ENCODE results near the gene EXD3.

DNA sequence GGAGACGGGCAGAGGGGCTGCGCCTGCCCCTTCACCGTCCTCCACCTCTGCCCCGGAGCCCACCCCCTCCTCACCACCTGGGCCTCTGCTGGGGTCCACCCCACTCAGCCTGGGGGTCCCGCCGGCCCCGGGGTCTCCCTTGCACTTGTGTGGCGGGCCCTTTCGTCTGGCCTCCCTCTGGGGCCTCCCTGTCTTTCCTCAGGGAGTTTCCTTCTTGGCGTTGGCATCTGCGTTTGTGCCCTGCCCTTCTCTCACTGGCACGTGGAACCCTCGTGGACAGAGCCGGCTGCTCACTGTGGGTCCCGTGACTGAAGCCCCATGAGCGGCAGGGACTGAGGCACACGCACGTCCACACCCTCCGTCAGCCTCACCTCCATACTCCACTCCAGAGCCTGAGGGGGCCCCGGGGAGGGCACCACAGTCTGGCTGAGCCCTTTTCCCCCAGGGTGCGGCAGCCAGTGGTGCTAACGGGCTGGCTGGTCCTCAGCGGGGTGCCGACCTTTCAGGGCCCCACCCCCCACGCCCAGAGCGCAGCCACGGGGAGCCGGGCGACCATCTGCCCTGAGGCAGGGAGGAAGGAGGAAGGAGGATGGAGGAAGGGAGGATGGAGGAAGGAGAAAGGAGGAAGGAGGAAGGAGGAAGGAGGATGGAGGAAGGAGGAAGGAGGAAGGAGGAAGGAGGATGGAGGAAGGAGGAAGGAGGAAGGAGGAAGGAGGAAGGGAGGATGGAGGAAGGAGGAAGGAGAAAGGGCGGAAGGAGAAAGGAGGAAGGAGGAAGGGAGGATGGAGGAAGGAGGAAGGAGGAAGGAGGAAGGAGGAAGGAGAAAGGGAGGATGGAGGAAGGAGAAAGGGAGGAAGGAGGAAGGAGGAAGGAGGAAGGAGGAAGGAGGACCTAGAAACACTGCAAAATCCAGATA, 67.9 kb downstream of the EXD3 start:
- TF ChIP-seq EP300 (IDR thresholded peaks at IDR 0.05; ENCODE audit: borderline replicate concordance) = no peak
- TF ChIP-seq YY1 (IDR thresholded peaks at IDR 0.05; ENCODE audit: low read depth) = no peak
- no peak for TF ChIP-seq CREB1 (IDR thresholded peaks at IDR 0.05; ENCODE audit: low read depth)
- TF ChIP-seq, protein P1, sequence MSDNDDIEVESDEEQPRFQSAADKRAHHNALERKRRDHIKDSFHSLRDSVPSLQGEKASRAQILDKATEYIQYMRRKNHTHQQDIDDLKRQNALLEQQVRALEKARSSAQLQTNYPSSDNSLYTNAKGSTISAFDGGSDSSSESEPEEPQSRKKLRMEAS (IDR thresholded peaks at IDR 0.05) = no peak
- TF ChIP-seq TEAD4 (IDR thresholded peaks at IDR 0.05) = no peak
- no peak for TF ChIP-seq RAD21 (IDR thresholded peaks at IDR 0.05; ENCODE audit: low read depth)
- TF ChIP-seq TAF1 (IDR thresholded peaks at IDR 0.05; ENCODE audit: low read depth) = no peak
- no peak for TF ChIP-seq FOXM1 (IDR thresholded peaks at IDR 0.05; ENCODE audit: borderline replicate concordance, low read depth)
- TF ChIP-seq, protein P2, sequence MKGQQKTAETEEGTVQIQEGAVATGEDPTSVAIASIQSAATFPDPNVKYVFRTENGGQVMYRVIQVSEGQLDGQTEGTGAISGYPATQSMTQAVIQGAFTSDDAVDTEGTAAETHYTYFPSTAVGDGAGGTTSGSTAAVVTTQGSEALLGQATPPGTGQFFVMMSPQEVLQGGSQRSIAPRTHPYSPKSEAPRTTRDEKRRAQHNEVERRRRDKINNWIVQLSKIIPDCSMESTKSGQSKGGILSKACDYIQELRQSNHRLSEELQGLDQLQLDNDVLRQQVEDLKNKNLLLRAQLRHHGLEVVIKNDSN (IDR thresholded peaks at IDR 0.05) = no peak
- no peak for TF ChIP-seq EGR1 (IDR thresholded peaks at IDR 0.05)
- TF ChIP-seq, protein P3, sequence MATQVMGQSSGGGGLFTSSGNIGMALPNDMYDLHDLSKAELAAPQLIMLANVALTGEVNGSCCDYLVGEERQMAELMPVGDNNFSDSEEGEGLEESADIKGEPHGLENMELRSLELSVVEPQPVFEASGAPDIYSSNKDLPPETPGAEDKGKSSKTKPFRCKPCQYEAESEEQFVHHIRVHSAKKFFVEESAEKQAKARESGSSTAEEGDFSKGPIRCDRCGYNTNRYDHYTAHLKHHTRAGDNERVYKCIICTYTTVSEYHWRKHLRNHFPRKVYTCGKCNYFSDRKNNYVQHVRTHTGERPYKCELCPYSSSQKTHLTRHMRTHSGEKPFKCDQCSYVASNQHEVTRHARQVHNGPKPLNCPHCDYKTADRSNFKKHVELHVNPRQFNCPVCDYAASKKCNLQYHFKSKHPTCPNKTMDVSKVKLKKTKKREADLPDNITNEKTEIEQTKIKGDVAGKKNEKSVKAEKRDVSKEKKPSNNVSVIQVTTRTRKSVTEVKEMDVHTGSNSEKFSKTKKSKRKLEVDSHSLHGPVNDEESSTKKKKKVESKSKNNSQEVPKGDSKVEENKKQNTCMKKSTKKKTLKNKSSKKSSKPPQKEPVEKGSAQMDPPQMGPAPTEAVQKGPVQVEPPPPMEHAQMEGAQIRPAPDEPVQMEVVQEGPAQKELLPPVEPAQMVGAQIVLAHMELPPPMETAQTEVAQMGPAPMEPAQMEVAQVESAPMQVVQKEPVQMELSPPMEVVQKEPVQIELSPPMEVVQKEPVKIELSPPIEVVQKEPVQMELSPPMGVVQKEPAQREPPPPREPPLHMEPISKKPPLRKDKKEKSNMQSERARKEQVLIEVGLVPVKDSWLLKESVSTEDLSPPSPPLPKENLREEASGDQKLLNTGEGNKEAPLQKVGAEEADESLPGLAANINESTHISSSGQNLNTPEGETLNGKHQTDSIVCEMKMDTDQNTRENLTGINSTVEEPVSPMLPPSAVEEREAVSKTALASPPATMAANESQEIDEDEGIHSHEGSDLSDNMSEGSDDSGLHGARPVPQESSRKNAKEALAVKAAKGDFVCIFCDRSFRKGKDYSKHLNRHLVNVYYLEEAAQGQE (IDR thresholded peaks at IDR 0.05; ENCODE audit: low read depth) = no peak
- no peak for TF ChIP-seq TCF12 (IDR thresholded peaks at IDR 0.05; ENCODE audit: low read depth)

All from Ishikawa (cell line).